ENCODE measurements around the gene NGB.

Gene NGB

DNA sequence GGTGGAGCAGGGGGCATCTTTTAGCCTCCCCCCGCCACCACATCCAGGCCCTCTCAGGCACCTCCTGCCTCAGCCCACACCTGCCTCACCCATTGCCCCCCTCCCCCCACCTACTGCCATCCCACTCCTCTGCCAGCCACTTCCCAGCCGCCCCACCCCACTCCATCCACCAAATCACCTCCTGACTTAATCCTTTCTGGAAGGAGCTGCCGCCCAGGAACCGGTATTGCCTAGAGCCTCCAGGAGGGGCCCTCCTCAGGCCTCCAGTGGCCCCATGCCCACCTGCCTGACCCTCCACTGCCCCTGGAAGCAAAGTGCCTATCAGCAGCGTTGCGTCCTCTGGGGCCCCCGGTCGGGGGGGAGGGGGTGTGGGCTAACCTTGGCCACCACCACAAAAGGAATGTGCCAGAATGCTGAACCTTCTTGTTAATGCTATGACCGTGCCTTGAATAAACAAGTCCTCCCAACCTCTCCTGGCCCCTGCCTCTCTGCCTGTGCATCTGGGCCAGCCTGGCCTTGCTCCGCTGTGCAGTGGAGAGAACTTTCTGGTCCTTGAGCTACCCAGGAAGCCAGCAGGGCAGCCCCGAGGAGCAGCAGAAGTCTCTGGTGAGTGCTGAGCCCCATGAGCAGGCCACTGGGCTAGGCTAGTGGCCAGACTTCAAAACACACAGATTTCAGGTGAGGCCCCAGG lies 11.8 kb downstream of the NGB start:
- TF ChIP-seq, protein P1, sequence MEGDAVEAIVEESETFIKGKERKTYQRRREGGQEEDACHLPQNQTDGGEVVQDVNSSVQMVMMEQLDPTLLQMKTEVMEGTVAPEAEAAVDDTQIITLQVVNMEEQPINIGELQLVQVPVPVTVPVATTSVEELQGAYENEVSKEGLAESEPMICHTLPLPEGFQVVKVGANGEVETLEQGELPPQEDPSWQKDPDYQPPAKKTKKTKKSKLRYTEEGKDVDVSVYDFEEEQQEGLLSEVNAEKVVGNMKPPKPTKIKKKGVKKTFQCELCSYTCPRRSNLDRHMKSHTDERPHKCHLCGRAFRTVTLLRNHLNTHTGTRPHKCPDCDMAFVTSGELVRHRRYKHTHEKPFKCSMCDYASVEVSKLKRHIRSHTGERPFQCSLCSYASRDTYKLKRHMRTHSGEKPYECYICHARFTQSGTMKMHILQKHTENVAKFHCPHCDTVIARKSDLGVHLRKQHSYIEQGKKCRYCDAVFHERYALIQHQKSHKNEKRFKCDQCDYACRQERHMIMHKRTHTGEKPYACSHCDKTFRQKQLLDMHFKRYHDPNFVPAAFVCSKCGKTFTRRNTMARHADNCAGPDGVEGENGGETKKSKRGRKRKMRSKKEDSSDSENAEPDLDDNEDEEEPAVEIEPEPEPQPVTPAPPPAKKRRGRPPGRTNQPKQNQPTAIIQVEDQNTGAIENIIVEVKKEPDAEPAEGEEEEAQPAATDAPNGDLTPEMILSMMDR (IDR thresholded peaks at IDR 0.05; ENCODE audit: low read depth, low read length, missing control alignments): no peak
- in situ Hi-C loops (cut with HindIII; ENCODE audit: low sequenced_read_pairs): no loop called here
- H3K4me3 ChIP-seq (ENCODE audit: low read depth, low read length): no peak overlapping the region
- no peak for DNase-seq (ENCODE audit: low read depth)

GRCh38 chr14:77258566-77258965 lies 12.4 kb downstream of the NGB start:
- in situ Hi-C loops (cut with HindIII; ENCODE audit: low sequenced_read_pairs): no loop called here
- DNase-seq (ENCODE audit: low read depth): no peak
- H3K4me3 ChIP-seq (ENCODE audit: low read depth, low read length): no peak overlapping the region
- TF ChIP-seq, protein P1 (IDR thresholded peaks at IDR 0.05; ENCODE audit: low read depth, low read length, missing control alignments): no peak

- TF ChIP-seq, protein P1 (IDR thresholded peaks at IDR 0.05; ENCODE audit: low read depth, low read length, missing control alignments): no peak
- no peak overlapping the region for H3K4me3 ChIP-seq (ENCODE audit: low read depth, low read length)
- DNase-seq (ENCODE audit: low read depth): no peak
- in situ Hi-C loops (cut with HindIII; ENCODE audit: low sequenced_read_pairs): no loop called here
Measured at GRCh38 chr14:77257700-77258099, 13.3 kb downstream of the NGB start.

GRCh38 chr14:77256694-77257093 lies 14.3 kb downstream of the NGB start:
- in situ Hi-C loops (cut with HindIII; ENCODE audit: low sequenced_read_pairs): no loop called here
- DNase-seq (ENCODE audit: low read depth): no peak
- no peak overlapping the region for H3K4me3 ChIP-seq (ENCODE audit: low read depth, low read length)
- TF ChIP-seq, protein P1 (IDR thresholded peaks at IDR 0.05; ENCODE audit: low read depth, low read length, missing control alignments): no peak

DNA sequence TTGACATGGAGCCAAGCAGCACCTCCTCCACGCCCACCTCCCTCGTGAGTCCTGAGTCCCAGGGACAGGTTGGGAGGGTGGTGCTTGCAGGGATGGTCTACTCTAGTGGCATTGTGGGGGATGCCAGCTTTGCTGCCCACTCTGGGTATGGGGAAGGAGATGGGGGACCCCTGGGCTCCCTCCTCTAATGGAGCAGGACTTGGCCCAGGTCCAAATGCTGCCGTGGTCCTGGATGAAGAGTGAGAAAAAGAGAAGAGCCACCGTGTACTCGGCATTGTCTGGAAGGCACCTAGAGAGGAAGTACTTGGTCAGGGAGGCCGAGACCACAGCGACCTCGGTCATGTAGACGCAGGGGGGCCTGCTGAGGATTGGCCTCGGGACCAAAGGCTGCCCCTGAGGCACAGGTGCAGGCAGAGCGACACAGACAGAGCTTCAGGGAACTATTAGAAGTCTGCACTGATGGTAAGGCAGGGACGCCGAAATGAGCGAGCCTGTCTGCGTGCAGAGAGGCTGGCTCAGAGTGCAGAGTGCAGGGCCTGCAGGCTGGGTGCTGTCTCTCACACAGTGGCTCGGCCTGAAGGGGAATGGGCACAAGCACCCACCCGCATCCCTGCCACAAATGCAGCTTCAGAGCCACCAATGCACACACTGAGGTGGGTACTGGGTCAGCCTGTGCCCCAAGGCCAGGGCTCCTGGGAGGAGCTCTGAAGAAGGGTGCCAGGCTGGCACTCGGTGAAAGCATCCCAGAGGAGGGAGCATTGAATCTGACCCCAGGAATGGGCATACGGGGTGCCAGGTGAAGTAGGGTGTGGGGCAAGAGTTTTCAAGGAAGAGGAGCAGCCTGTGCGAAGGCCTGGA lies 17.4 kb downstream of the NGB start:
- DNase-seq (ENCODE audit: low read depth): no peak
- in situ Hi-C loops (cut with HindIII; ENCODE audit: low sequenced_read_pairs): no loop called here

GRCh38 chr14:77251870-77252269 lies 19.1 kb downstream of the NGB start:
- H3K4me3 ChIP-seq (ENCODE audit: low read depth, low read length): no peak overlapping the region
- in situ Hi-C loops (cut with HindIII; ENCODE audit: low sequenced_read_pairs): no loop called here
- DNase-seq (ENCODE audit: low read depth): no peak
- TF ChIP-seq, protein P1 (IDR thresholded peaks at IDR 0.05; ENCODE audit: low read depth, low read length, missing control alignments): no peak

More for the DNA sequence above, 17.4 kb downstream of the NGB start:
- TF ChIP-seq, protein P1 (IDR thresholded peaks at IDR 0.05; ENCODE audit: low read depth, low read length, missing control alignments): no peak
- no peak overlapping the region for H3K4me3 ChIP-seq (ENCODE audit: low read depth, low read length)
